DOHH2 (cell line): ENCODE measurements around the gene LCK.
A peak's percentile ranks its signal among the peaks of the same experiment; 100 is the strongest.
"Not testable (repeated sequence)": the region's sequence is repeated elsewhere in the genome, so short reads cannot be mapped to it uniquely, and the experiment has no call there.

Source experiments
- H3F3A ChIP-seq: fragments of 200-600 bp; sonication (generic), shearing (Covaris generic); 2 replicates; pipeline ENCODE4 v1.6.0; 2016; ENCODE audit warnings: antibody characterized with exemption, mild to moderate bottlenecking; ENCODE audit not compliant: control insufficient read depth, insufficient read depth
- H3K27ac ChIP-seq: fragments of 200-600 bp; sonication (generic); 2 replicates; pipeline ENCODE4 v1.5.1; 2014; ENCODE audit warnings: low read depth, mild to moderate bottlenecking, low read length, moderate library complexity
- H3K27me3 ChIP-seq: fragments of 200-600 bp; sonication (generic); 2 replicates; pipeline ENCODE4 v1.6.1; 2014; ENCODE audit warnings: mild to moderate bottlenecking, low read length, mixed read lengths; ENCODE audit not compliant: control insufficient read depth
- H3K36me3 ChIP-seq: fragments of 200-600 bp; sonication (generic); 2 replicates; pipeline ENCODE4 v1.6.1; 2014; ENCODE audit warnings: mild to moderate bottlenecking, low read length, moderate library complexity, mixed read lengths; ENCODE audit not compliant: control insufficient read depth
- H3K4me1 ChIP-seq: fragments of 200-600 bp; sonication (generic); 2 replicates; pipeline ENCODE4 v1.6.1; 2014; ENCODE audit warnings: mild to moderate bottlenecking, low read length, mixed read lengths; ENCODE audit not compliant: control insufficient read depth
- H3K4me2 ChIP-seq: fragments of 200-600 bp; sonication (generic); 2 replicates; pipeline ENCODE4 v1.6.0; 2014; ENCODE audit warnings: mild to moderate bottlenecking, low read length, moderate library complexity
- H3K4me3 ChIP-seq: fragments of 200-600 bp; sonication (generic); 2 replicates; pipeline ENCODE4 v1.5.1; 2014; ENCODE audit warnings: mild to moderate bottlenecking, low read length, mixed read lengths
- H3K79me2 ChIP-seq: fragments of 200-600 bp; sonication (generic); 2 replicates; pipeline ENCODE4 v1.6.1; 2014; ENCODE audit warnings: mild to moderate bottlenecking, low read length, mixed read lengths; ENCODE audit not compliant: control insufficient read depth
- H3K9me2 ChIP-seq: fragments of 200-600 bp; sonication (generic); replicated peaks from 2 replicates; pipeline ENCODE4 v1.6.1; 2014; ENCODE audit warnings: mild to moderate bottlenecking, low read length, mixed read lengths; ENCODE audit not compliant: control insufficient read depth
- H3K9me3 ChIP-seq: fragments of 200-600 bp; sonication (generic); 2 replicates; pipeline ENCODE4 v1.6.1; 2014; ENCODE audit warnings: antibody characterized with exemption, low read length, mixed read lengths; ENCODE audit not compliant: control insufficient read depth, insufficient read depth
- H4K20me1 ChIP-seq: fragments of 200-600 bp; sonication (generic); 2 replicates; pipeline ENCODE4 v1.6.0; 2014; ENCODE audit warnings: low read depth, mild to moderate bottlenecking, antibody characterized with exemption, low read length, moderate library complexity; ENCODE audit not compliant: control insufficient read depth, insufficient read depth
- CTCF ChIP-seq: fragments of 200-600 bp; sonication (generic); IDR thresholded peaks from one replicate; pipeline ENCODE4 v1.5.1; 2014; ENCODE audit warnings: antibody characterized with exemption, mild to moderate bottlenecking, low read depth, low read length; ENCODE audit not compliant: poor library complexity, severe bottlenecking
- EZH2phosphoT487 ChIP-seq: fragments of 200-600 bp; sonication (generic); IDR thresholded peaks from 2 replicates; pipeline ENCODE4 v1.6.1; 2017; ENCODE audit warnings: borderline replicate concordance, mild to moderate bottlenecking, antibody characterized with exemption, low read length, moderate library complexity, mixed read lengths

LCK gene

DNA sequence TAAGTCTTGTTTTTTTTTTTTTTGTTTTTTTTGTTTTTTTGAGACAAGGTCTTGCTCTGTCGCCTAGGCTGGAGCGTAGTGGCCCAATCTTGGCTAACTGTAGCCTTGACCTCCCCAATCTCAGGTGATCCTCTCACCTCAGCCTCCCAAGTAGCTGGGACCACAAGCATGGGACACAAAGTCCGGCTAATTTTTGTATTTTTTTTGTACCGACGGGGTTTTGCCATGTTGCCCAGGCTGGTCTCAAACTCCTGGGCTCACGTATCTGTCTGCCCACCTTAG lies 6.1 kb downstream of the LCK start:
- Histone ChIP-seq H3K36me3 (peaks cover 25% of the 10 kb centered on the region), H3K9me2 (no peaks in the 10 kb centered on the region), H3K9me3 (no peaks in the 10 kb centered on the region), H3K27ac (peak overlapping the region; percentile 100), H3K4me3 (peak overlapping the region; percentile 52), H4K20me1 (no peaks in the 10 kb centered on the region), H3K27me3 (no peaks in the 10 kb centered on the region), H3K79me2 (peaks cover 84% of the 10 kb centered on the region), H3K4me2 (peak overlapping the region; percentile 89), H3F3A (peaks cover 36% of the 10 kb centered on the region), H3K4me1 (peaks cover 88% of the 10 kb centered on the region)
- TF ChIP-seq EZH2phosphoT487 (no peak), CTCF (no peak)

- Histone ChIP-seq H3K79me2 (peaks cover 61% of the 10 kb centered on the region), H3F3A (peaks cover 46% of the 10 kb centered on the region), H3K4me2 (peak overlapping the region; percentile 87), H3K27ac (peak overlapping the region; percentile 93), H3K36me3 (peaks cover 24% of the 10 kb centered on the region), H3K4me3 (peak overlapping the region; percentile 61), H3K4me1 (peaks cover 81% of the 10 kb centered on the region)
- not testable (repeated sequence) for H3K27me3 ChIP-seq, H3K9me2 ChIP-seq, H3K9me3 ChIP-seq, H4K20me1 ChIP-seq
Measured at GRCh38 chr1:32263236-32263593, 12.2 kb downstream of the LCK start.

DNA sequence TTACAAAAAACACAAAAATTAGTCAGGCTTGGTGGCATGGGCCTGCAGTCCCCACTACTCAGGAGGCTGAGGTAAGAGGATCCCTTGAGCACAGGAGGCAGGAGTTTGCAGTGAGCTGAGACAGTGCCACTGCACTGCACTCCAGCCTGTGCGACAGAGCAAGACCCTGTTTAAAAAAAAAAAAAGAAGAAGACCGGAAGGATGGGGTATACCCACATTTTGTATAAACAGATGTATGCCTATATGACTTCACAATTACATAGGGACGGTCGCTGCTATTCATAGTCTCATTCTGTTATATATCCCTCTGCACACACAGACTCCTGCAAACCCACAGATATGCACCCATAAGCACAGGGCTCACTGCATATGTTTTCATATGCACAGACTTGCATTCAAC lies 12.7 kb downstream of the LCK start:
- Histone ChIP-seq H3K36me3 (peaks cover 24% of the 10 kb centered on the region), H3K4me3 (peak overlapping the region; percentile 61), H3K4me1 (peaks cover 78% of the 10 kb centered on the region), H4K20me1 (no peaks in the 10 kb centered on the region), H3K27ac (peak overlapping the region; percentile 93), H3K27me3 (no peaks in the 10 kb centered on the region), H3F3A (peaks cover 48% of the 10 kb centered on the region), H3K9me2 (no peaks in the 10 kb centered on the region), H3K4me2 (peak overlapping the region; percentile 87), H3K79me2 (peaks cover 56% of the 10 kb centered on the region), H3K9me3 (no peaks in the 10 kb centered on the region)
- TF ChIP-seq CTCF, result no peak
- no peak for TF ChIP-seq EZH2phosphoT487

GRCh38 chr1:32265846-32266245 lies 14.8 kb downstream of the LCK start:
- H3K9me2 ChIP-seq, result no peaks in the 10 kb centered on the region
- H3F3A ChIP-seq, result peaks cover 43% of the 10 kb centered on the region
- H3K27ac ChIP-seq, result peak overlapping the region; percentile 93
- no peaks in the 10 kb centered on the region for H3K27me3 ChIP-seq
- H4K20me1 ChIP-seq, result no peaks in the 10 kb centered on the region
- H3K36me3 ChIP-seq, result peaks cover 24% of the 10 kb centered on the region
- peaks cover 73% of the 10 kb centered on the region for H3K4me1 ChIP-seq
- H3K9me3 ChIP-seq, result no peaks in the 10 kb centered on the region
- peaks cover 43% of the 10 kb centered on the region for H3K79me2 ChIP-seq
- H3K4me3 ChIP-seq, result peak overlapping the region; percentile 61
- H3K4me2 ChIP-seq, result peak overlapping the region; percentile 87
- TF ChIP-seq EZH2phosphoT487, result no peak
- no peak for TF ChIP-seq CTCF
